Left ventricle myocardium inferior (tissue), 1 donor: ENCODE measurements around the gene CCDC78. TPM values are rescaled to one million over a fixed set of nuclear protein-coding genes. Genes with fewer than 3 reads are reported as not detected.
"Not testable (repeated sequence)": the region's sequence is repeated elsewhere in the genome, so short reads cannot be mapped to it uniquely, and the experiment has no call there.

Source experiments
- DNase-seq: peaks from one replicate; pipeline ENCODE4 v3.0.0-alpha.2; 2020
- H3K27ac ChIP-seq: fragments of 200-600 bp; replicated peaks from 2 replicates; pipeline ENCODE4 v1.8.0; 2021
- H3K27me3 ChIP-seq: fragments of 200-600 bp; 2 replicates; pipeline ENCODE4 v1.8.0; 2021; ENCODE audit warnings: low read depth
- H3K36me3 ChIP-seq: fragments of 200-600 bp; 2 replicates; pipeline ENCODE4 v1.8.0; 2021
- H3K4me1 ChIP-seq: fragments of 200-600 bp; 2 replicates; pipeline ENCODE4 v1.8.0; 2021
- H3K4me3 ChIP-seq: fragments of 200-600 bp; 2 replicates; pipeline ENCODE4 v1.8.0; 2021; ENCODE audit warnings: mild to moderate bottlenecking, moderate library complexity
- H3K9me3 ChIP-seq: fragments of 200-600 bp; replicated peaks from 2 replicates; pipeline ENCODE4 v1.8.0; 2021
- intact Hi-C: fragments of 100-400 bp; cut with micrococcal nuclease; formaldehyde crosslinking; loops from one replicate; pipeline ENCODE4 v1.11.0; 2022
- total RNA-seq: library from RNA; stranded (reverse); fragmentation: NEBNext Ultra II Directional; extraction: Animal tissue kit (Norgen Biotek cat#: 25700); gene quantifications from one replicate; pipeline ENCODE4 v1.2.1, GENCODE V29; 2021
- TF ChIP-seq, protein P1 (sequence below): fragments of 200-600 bp; IDR thresholded peaks from 2 replicates; pipeline ENCODE4 v1.8.0; 2021; ENCODE audit warnings: antibody characterized with exemption, mild to moderate bottlenecking, borderline replicate concordance
- donor health status: DM: no; HTN: yes; CAD: no; lungs with severe emphysema.

The CCDC78 gene
- total RNA-seq, 1 donor from 2014 or later, result 0.49 TPM

DNA sequence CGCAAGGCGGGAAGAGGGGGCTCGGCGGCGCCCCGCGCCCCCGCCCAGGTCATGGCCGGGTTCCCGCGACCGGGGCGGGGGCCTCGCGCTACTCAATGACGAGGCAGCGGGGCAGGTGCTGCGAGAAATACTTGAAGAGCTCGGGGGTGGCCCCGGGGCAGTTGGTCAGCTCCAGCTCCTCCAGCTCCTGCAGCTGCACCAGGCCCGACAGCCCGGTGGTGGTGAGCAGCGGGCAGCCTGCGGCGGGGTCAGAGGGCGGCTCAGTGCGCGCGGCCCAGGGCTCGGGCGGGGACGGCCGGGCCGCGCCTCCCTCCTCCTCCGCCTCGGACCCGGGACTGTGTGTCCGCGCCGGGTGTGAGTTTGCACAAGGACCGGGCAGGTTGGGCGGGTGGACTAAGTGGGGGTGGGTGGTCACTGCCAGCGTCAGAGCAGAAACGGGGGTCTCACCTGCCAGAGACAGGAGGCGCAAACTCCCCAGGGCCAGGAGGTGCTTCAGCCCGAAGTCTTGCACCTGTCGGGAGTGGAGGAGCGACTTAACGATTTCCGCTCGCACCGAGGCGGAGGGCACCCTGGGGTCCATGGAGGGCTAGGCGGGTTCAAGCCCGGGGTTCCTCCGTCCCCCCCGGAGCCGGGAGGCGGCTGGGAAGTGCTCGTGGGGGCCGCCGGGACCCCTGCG lies 31.9 kb downstream of the CCDC78 start:
- peak overlapping the region; percentile 23 for H3K4me3 ChIP-seq
- intact Hi-C loops, result no loop called here
- H3K27me3 ChIP-seq, result peaks cover 83% of the 10 kb centered on the region

DNA sequence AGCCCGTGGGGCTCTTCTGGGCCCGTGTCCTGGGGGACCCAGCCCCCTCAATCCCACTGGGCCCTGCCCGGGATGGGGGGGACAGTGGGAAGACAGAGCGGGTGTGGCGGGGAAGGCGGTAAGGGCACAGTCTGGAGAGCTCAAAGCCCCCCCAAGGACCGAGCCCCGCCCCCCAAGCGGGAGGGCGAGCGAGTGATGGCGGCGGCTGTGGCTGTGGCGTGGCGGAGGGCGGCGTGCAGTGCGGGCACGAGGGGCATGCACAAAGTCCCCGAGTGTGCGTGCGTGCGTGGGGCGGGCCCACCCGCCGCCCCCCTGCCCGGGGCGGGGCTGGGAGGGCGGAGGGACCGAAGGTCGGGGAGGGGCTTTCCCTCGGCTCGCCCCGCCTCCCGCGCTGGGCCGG lies 32.5 kb downstream of the CCDC78 start:
- Histone ChIP-seq H3K4me3 (peak overlapping the region; percentile 23), H3K9me3 (no peaks in the 10 kb centered on the region), H3K36me3 (no peaks in the 10 kb centered on the region), H3K27ac (no peak overlapping the region), H3K4me1 (peaks cover 44% of the 10 kb centered on the region), H3K27me3 (peaks cover 78% of the 10 kb centered on the region)
- intact Hi-C loops, result no loop called here
- no peak for DNase-seq
- TF ChIP-seq, protein P1, sequence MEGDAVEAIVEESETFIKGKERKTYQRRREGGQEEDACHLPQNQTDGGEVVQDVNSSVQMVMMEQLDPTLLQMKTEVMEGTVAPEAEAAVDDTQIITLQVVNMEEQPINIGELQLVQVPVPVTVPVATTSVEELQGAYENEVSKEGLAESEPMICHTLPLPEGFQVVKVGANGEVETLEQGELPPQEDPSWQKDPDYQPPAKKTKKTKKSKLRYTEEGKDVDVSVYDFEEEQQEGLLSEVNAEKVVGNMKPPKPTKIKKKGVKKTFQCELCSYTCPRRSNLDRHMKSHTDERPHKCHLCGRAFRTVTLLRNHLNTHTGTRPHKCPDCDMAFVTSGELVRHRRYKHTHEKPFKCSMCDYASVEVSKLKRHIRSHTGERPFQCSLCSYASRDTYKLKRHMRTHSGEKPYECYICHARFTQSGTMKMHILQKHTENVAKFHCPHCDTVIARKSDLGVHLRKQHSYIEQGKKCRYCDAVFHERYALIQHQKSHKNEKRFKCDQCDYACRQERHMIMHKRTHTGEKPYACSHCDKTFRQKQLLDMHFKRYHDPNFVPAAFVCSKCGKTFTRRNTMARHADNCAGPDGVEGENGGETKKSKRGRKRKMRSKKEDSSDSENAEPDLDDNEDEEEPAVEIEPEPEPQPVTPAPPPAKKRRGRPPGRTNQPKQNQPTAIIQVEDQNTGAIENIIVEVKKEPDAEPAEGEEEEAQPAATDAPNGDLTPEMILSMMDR, result no peak

More for the DNA sequence above, 31.9 kb downstream of the CCDC78 start:
- H3K4me1 ChIP-seq, result peaks cover 39% of the 10 kb centered on the region
- no peaks in the 10 kb centered on the region for H3K36me3 ChIP-seq
- TF ChIP-seq, protein P1, result no peak
- no peaks in the 10 kb centered on the region for H3K9me3 ChIP-seq
- H3K27ac ChIP-seq, result no peak overlapping the region
- DNase-seq, result no peak

DNA sequence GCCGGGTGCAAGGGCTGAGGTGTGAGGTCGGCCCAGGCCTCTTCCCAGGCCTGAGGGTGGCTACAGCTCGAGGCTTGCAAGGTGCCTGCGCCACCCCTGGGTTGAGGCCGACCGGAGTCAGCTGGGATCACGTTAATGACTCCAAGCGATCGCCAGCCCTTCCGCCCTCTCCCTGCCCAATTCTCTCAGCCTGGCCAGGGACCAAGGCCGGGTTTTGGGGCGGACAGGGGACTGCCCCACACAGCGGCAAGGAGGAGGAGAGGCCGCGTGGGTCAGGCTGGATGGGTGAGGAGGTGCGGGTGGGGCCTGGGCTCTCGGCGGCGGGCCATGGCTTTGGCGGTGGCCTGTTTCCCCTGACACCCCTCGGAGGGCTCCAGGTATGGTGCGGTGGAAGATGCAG lies 32.9 kb downstream of the CCDC78 start:
- H3K4me1 ChIP-seq, result peaks cover 48% of the 10 kb centered on the region

DNA sequence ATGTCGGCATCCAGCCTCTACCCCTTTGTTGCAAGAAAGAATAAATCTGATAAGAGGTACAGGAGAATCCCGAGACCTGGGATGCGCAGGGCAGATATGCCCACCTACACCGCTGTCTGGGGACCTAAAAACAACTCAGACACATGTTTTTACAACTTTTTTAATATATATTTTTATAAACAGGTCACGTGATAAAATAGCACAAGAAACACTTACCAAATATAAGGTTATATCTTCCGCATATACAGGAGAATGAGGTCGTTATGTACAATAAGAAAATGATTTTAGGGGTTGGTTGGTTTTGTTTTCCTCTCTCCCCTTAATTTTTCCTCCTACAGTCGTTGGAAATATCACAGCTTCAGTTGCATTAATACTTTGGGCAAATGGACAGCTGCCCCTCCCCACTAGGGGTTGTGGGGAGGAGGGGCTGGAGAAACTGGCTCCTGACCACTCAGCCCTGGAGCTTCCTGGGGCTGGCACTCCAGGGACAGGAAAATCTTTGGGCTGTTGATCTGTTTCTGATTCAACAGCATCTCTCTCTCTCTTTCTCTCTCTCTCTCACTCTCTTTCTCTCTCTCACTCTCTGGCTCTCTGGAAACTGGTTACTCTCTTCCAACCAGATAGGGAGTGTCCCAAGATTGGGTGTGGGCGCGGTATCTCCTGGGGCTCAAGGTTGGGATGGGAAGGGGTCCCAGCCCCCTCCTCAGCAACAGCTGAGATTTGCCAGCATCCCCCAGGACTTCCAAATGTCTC lies 33.7 kb downstream of the CCDC78 start:
- intact Hi-C loops, result no loop called here
- Histone ChIP-seq H3K27me3 (peaks cover 65% of the 10 kb centered on the region), H3K27ac (no peak overlapping the region), H3K36me3 (peaks cover 3% of the 10 kb centered on the region), H3K9me3 (no peaks in the 10 kb centered on the region), H3K4me3 (no peak overlapping the region), H3K4me1 (peaks cover 49% of the 10 kb centered on the region)
- TF ChIP-seq, protein P1, result no peak
- DNase-seq, result no peak

More for the DNA sequence above, 32.9 kb downstream of the CCDC78 start:
- intact Hi-C loops, result no loop called here
- H3K9me3 ChIP-seq, result no peaks in the 10 kb centered on the region
- no peak for DNase-seq
- peaks cover 74% of the 10 kb centered on the region for H3K27me3 ChIP-seq
- H3K4me3 ChIP-seq, result no peak overlapping the region
- no peak overlapping the region for H3K27ac ChIP-seq
- no peaks in the 10 kb centered on the region for H3K36me3 ChIP-seq
- TF ChIP-seq, protein P1, result no peak

DNA sequence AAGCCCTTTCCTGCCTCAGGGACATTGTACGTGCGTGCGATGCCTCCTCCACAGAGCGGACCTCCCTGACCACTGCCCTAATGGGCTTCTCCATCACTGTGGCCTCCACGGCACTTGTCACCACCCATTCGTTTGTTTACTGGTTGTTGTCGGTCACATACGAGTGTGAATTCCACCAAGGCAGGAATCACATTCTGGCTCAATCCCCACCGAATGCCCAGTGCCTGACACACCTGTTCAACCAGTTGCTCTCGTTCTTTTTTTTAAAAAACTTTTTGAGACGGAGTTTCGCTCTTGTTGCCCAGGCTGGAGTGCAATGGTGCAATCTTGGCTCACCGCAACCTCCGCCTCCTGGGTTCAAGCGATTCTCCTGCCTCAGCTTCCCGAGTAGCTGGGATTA lies 35.0 kb downstream of the CCDC78 start:
- Histone ChIP-seq H3K27me3 (peaks cover 53% of the 10 kb centered on the region), H3K36me3 (peaks cover 14% of the 10 kb centered on the region), H3K4me1 (peaks cover 50% of the 10 kb centered on the region)
- DNase-seq, intact Hi-C loops, H3K9me3 ChIP-seq, H3K27ac ChIP-seq, H3K4me3 ChIP-seq: not testable (repeated sequence)
